IMR-90 (cell line): ENCODE data around the gene ST3GAL3.

ENCODE experiments used
- BHLHE40 ChIP-seq: fragments of 150-350 bp; IDR thresholded peaks from 2 replicates; pipeline ENCODE4 v1.6.1; 2016; ENCODE audit warnings: mild to moderate bottlenecking, low read depth, low read length
- CEBPB ChIP-seq: IDR thresholded peaks from 2 replicates; pipeline ENCODE4 v1.6.1; 2012; ENCODE audit warnings: low read depth, low read length, improper control_type of control experiment
- CTCF ChIP-seq: conservative IDR thresholded peaks from 2 replicates; pipeline ENCODE4 v1.5.1; 2012; ENCODE audit warnings: mild to moderate bottlenecking, low read depth, low read length, improper control_type of control experiment
- ELK1 ChIP-seq: fragments of 150-350 bp; IDR thresholded peaks from 2 replicates; pipeline ENCODE4 v1.6.1; 2016; ENCODE audit warnings: low read depth, mild to moderate bottlenecking, low read length, moderate library complexity, borderline replicate concordance
- FOS ChIP-seq: fragments of 150-350 bp; IDR thresholded peaks from 2 replicates; pipeline ENCODE4 v1.6.1; 2016; ENCODE audit warnings: low read depth, low read length
- MAZ ChIP-seq: IDR thresholded peaks from 2 replicates; pipeline ENCODE4 v1.6.1; 2012; ENCODE audit warnings: low read depth, mild to moderate bottlenecking, low read length, improper control_type of control experiment, moderate library complexity, borderline replicate concordance
- MXI1 ChIP-seq: IDR thresholded peaks from 2 replicates; pipeline ENCODE4 v1.6.1; 2012; ENCODE audit warnings: low read depth, mild to moderate bottlenecking, low read length, moderate library complexity, borderline replicate concordance
- NFE2L2 ChIP-seq: fragments of 150-350 bp; IDR thresholded peaks from 2 replicates; pipeline ENCODE4 v1.6.1; 2016; ENCODE audit warnings: low read depth, mild to moderate bottlenecking, low read length
- POLR2A ChIP-seq: IDR thresholded peaks from 2 replicates; pipeline ENCODE4 v1.6.1; 2012; ENCODE audit warnings: mild to moderate bottlenecking, low read depth, low read length
- RAD21 ChIP-seq: IDR thresholded peaks from 2 replicates; pipeline ENCODE4 v1.6.1; 2012; ENCODE audit warnings: low read length, improper control_type of control experiment
- RFX5 ChIP-seq: IDR thresholded peaks from 2 replicates; pipeline ENCODE4 v1.8.0; 2012; ENCODE audit warnings: low read depth, mild to moderate bottlenecking, low read length, moderate library complexity
- SMC3 ChIP-seq: fragments of 150-350 bp; IDR thresholded peaks from 2 replicates; pipeline ENCODE4 v1.6.1; 2016; ENCODE audit warnings: low read depth, mild to moderate bottlenecking, antibody characterized with exemption, low read length, moderate library complexity
- TF ChIP-seq, protein P1 (sequence below): fragments of 150-350 bp; IDR thresholded peaks from 2 replicates; pipeline ENCODE4 v1.6.1; 2017; ENCODE audit warnings: mild to moderate bottlenecking, antibody characterized with exemption, low read length, low read depth

DNA sequence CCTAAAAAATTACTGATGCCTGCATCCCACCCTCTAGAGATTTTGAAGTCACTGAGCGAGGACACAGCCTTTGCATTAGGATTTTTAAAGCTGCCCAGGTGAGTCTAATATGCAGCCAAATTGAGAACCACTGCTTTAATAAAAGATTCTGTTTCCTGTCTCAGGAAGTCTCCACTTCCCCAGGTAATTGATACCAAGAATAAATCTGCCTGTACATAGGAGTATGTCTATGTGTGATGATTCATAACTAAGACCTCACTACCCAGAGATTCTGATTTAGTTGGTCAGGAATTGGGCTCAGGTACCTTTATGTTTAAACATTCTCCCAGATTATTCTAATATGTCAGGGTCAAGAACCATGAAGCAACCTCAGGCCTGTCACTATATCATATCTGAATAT is 117.5 kb downstream of the ST3GAL3 start:
- TF ChIP-seq POLR2A (no peak), BHLHE40 (no peak), RAD21 (no peak), CTCF (no peak), FOS (no peak), MAZ (no peak), RFX5 (no peak), CEBPB (no peak), MXI1 (no peak), SMC3 (no peak), NFE2L2 (no peak), ELK1 (no peak)
- TF ChIP-seq, protein P1, sequence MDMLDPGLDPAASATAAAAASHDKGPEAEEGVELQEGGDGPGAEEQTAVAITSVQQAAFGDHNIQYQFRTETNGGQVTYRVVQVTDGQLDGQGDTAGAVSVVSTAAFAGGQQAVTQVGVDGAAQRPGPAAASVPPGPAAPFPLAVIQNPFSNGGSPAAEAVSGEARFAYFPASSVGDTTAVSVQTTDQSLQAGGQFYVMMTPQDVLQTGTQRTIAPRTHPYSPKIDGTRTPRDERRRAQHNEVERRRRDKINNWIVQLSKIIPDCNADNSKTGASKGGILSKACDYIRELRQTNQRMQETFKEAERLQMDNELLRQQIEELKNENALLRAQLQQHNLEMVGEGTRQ, result no peak
